ENCODE measurements around the gene TRDMT1.

Gene TRDMT1

GRCh38 chr10:17147884-17148489 lies 53.5 kb downstream of the TRDMT1 start:
- H3K27ac ChIP-seq = no peak overlapping the region
- no peak overlapping the region for H3K4me3 ChIP-seq (IDR thresholded peaks at IDR 0.05; ENCODE audit: insufficient read depth, low read depth, low read length)
- TF ChIP-seq CTCF (conservative IDR thresholded peaks at IDR 0.05; ENCODE audit: low read depth, low read length) = no peak

GRCh38 chr10:17146892-17147291 lies 54.6 kb downstream of the TRDMT1 start:
- TF ChIP-seq CTCF (conservative IDR thresholded peaks at IDR 0.05; ENCODE audit: low read depth, low read length) = no peak
- H3K36me3 ChIP-seq (ENCODE audit: insufficient read depth) = no peaks in the 10 kb centered on the region
- no peaks in the 10 kb centered on the region for H3K27me3 ChIP-seq (ENCODE audit: insufficient read depth, low read depth)
- no peaks in the 10 kb centered on the region for H3K79me2 ChIP-seq (ENCODE audit: insufficient read depth, low read depth)
- H3K9ac ChIP-seq = no peak overlapping the region
- no peak overlapping the region for H3K4me2 ChIP-seq
- H4K20me1 ChIP-seq (ENCODE audit: insufficient read depth) = no peaks in the 10 kb centered on the region
- H2AFZ ChIP-seq (ENCODE audit: low read depth) = no peak overlapping the region
- H3K4me3 ChIP-seq (IDR thresholded peaks at IDR 0.05; ENCODE audit: insufficient read depth, low read depth, low read length) = no peak overlapping the region
- no peak overlapping the region for H3K27ac ChIP-seq
- H3K4me1 ChIP-seq (ENCODE audit: low read depth, poor library complexity, severe bottlenecking) = peaks cover 9% of the 10 kb centered on the region

More at GRCh38 chr10:17147884-17148489, 53.5 kb downstream of the TRDMT1 start:
- Histone ChIP-seq H3K36me3 (ENCODE audit: insufficient read depth) (no peaks in the 10 kb centered on the region), H3K27me3 (ENCODE audit: insufficient read depth, low read depth) (no peaks in the 10 kb centered on the region), H3K4me1 (ENCODE audit: low read depth, poor library complexity, severe bottlenecking) (peaks cover 9% of the 10 kb centered on the region), H3K79me2 (ENCODE audit: insufficient read depth, low read depth) (no peaks in the 10 kb centered on the region), H3K4me2 (no peak overlapping the region), H2AFZ (ENCODE audit: low read depth) (no peak overlapping the region), H4K20me1 (ENCODE audit: insufficient read depth) (no peaks in the 10 kb centered on the region), H3K9ac (no peak overlapping the region)

- Histone ChIP-seq H3K4me3 (IDR thresholded peaks at IDR 0.05; ENCODE audit: insufficient read depth, low read depth, low read length) (no peak overlapping the region), H2AFZ (ENCODE audit: low read depth) (no peak overlapping the region), H3K4me2 (no peak overlapping the region), H4K20me1 (ENCODE audit: insufficient read depth) (no peaks in the 10 kb centered on the region), H3K9ac (no peak overlapping the region), H3K36me3 (ENCODE audit: insufficient read depth) (no peaks in the 10 kb centered on the region), H3K27me3 (ENCODE audit: insufficient read depth, low read depth) (no peaks in the 10 kb centered on the region), H3K79me2 (ENCODE audit: insufficient read depth, low read depth) (no peaks in the 10 kb centered on the region), H3K27ac (no peak overlapping the region), H3K4me1 (ENCODE audit: low read depth, poor library complexity, severe bottlenecking) (peaks cover 9% of the 10 kb centered on the region)
- TF ChIP-seq CTCF (conservative IDR thresholded peaks at IDR 0.05; ENCODE audit: low read depth, low read length) = no peak
These were observed 56.2 kb downstream of the TRDMT1 start for GRCh38 chr10:17145239-17145638.

GRCh38 chr10:17144757-17145156 lies 56.7 kb downstream of the TRDMT1 start:
- Histone ChIP-seq H3K27me3 (ENCODE audit: insufficient read depth, low read depth) (no peaks in the 10 kb centered on the region), H3K4me3 (IDR thresholded peaks at IDR 0.05; ENCODE audit: insufficient read depth, low read depth, low read length) (no peak overlapping the region), H3K27ac (no peak overlapping the region), H3K4me2 (no peak overlapping the region), H3K79me2 (ENCODE audit: insufficient read depth, low read depth) (no peaks in the 10 kb centered on the region), H3K36me3 (ENCODE audit: insufficient read depth) (no peaks in the 10 kb centered on the region), H3K4me1 (ENCODE audit: low read depth, poor library complexity, severe bottlenecking) (peaks cover 9% of the 10 kb centered on the region), H3K9ac (no peak overlapping the region), H4K20me1 (ENCODE audit: insufficient read depth) (no peaks in the 10 kb centered on the region), H2AFZ (ENCODE audit: low read depth) (no peak overlapping the region)
- no peak for TF ChIP-seq CTCF (conservative IDR thresholded peaks at IDR 0.05; ENCODE audit: low read depth, low read length)
